Nephron progenitor cell (in vitro differentiated cells): ENCODE measurements around the gene DOCK11.

Source experiments
- DNase-seq: peaks from one replicate; pipeline ENCODE4 v3.0.0; 2021
- H3K27ac Mint-ChIP-seq: 2 replicates; pipeline ENCODE4 v1.8.0; 2021; ENCODE audit warnings: mild to moderate bottlenecking, moderate library complexity, mixed read lengths
- H3K27me3 Mint-ChIP-seq: 2 replicates; pipeline ENCODE4 v1.8.0; 2021; ENCODE audit warnings: mild to moderate bottlenecking, low read depth, mixed read lengths; ENCODE audit not compliant: poor library complexity
- H3K36me3 Mint-ChIP-seq: 2 replicates; pipeline ENCODE4 v1.8.0; 2021; ENCODE audit warnings: low read depth, mixed read lengths
- H3K4me1 Mint-ChIP-seq: 2 replicates; pipeline ENCODE4 v1.8.0; 2021; ENCODE audit warnings: mixed read lengths
- H3K4me3 Mint-ChIP-seq: 2 replicates; pipeline ENCODE4 v1.8.0; 2021; ENCODE audit warnings: mild to moderate bottlenecking, moderate library complexity, mixed read lengths
- H3K9me3 Mint-ChIP-seq: 2 replicates; pipeline ENCODE4 v1.8.0; 2021; ENCODE audit warnings: mild to moderate bottlenecking, moderate library complexity, mixed read lengths
- CTCF ChIP-seq: fragments of 200-600 bp; sonication (generic); IDR thresholded peaks from 2 replicates; pipeline ENCODE4 v1.5.0; 2021; ENCODE audit warnings: antibody characterized with exemption

Gene DOCK11

GRCh38 chrX:118717678-118718391, 222.2 kb downstream of the DOCK11 start:
- Mint-ChIP-seq H3K4me1 (peaks cover 13% of the 10 kb centered on the region), H3K4me3 (no peak overlapping the region), H3K36me3 (peaks cover 7% of the 10 kb centered on the region), H3K27ac (no peak overlapping the region), H3K9me3 (peaks cover 69% of the 10 kb centered on the region), H3K27me3 (peaks cover 6% of the 10 kb centered on the region)
- DNase-seq, result no peak
- TF ChIP-seq CTCF, result no peak

- Mint-ChIP-seq H3K4me3 (no peak overlapping the region), H3K9me3 (peaks cover 70% of the 10 kb centered on the region), H3K4me1 (peaks cover 22% of the 10 kb centered on the region), H3K27ac (no peak overlapping the region), H3K27me3 (peaks cover 6% of the 10 kb centered on the region), H3K36me3 (peaks cover 7% of the 10 kb centered on the region)
- no peak for TF ChIP-seq CTCF
- no peak for DNase-seq
These were observed 223.1 kb downstream of the DOCK11 start for GRCh38 chrX:118718737-118719136.

- no peak for DNase-seq
- H3K27me3 Mint-ChIP-seq, result peaks cover 8% of the 10 kb centered on the region
- H3K36me3 Mint-ChIP-seq, result peaks cover 7% of the 10 kb centered on the region
- H3K27ac Mint-ChIP-seq, result no peak overlapping the region
- peaks cover 36% of the 10 kb centered on the region for H3K4me1 Mint-ChIP-seq
- no peak overlapping the region for H3K4me3 Mint-ChIP-seq
- no peak for TF ChIP-seq CTCF
- H3K9me3 Mint-ChIP-seq, result peaks cover 72% of the 10 kb centered on the region
These were observed 224.6 kb downstream of the DOCK11 start for GRCh38 chrX:118720058-118720707.

- H3K4me3 Mint-ChIP-seq, result peak overlapping the region; percentile 65
- peaks cover 48% of the 10 kb centered on the region for H3K4me1 Mint-ChIP-seq
- DNase-seq, result no peak
- H3K27ac Mint-ChIP-seq, result no peak overlapping the region
- TF ChIP-seq CTCF, result no peak
- peaks cover 5% of the 10 kb centered on the region for H3K27me3 Mint-ChIP-seq
- no peaks in the 10 kb centered on the region for H3K36me3 Mint-ChIP-seq
- H3K9me3 Mint-ChIP-seq, result peaks cover 70% of the 10 kb centered on the region
These were observed 227.8 kb downstream of the DOCK11 start for GRCh38 chrX:118723376-118723775.

- Mint-ChIP-seq H3K27ac (peak overlapping the region; percentile 45), H3K4me1 (peaks cover 54% of the 10 kb centered on the region), H3K36me3 (no peaks in the 10 kb centered on the region), H3K9me3 (peaks cover 73% of the 10 kb centered on the region), H3K4me3 (no peak overlapping the region), H3K27me3 (peaks cover 5% of the 10 kb centered on the region)
- DNase-seq, result no peak
- TF ChIP-seq CTCF, result no peak
These were observed 228.8 kb downstream of the DOCK11 start for GRCh38 chrX:118724365-118724764.

- H3K9me3 Mint-ChIP-seq, result peaks cover 68% of the 10 kb centered on the region
- no peak for DNase-seq
- no peaks in the 10 kb centered on the region for H3K36me3 Mint-ChIP-seq
- H3K27me3 Mint-ChIP-seq, result peaks cover 5% of the 10 kb centered on the region
- H3K4me1 Mint-ChIP-seq, result peaks cover 58% of the 10 kb centered on the region
- H3K27ac Mint-ChIP-seq, result no peak overlapping the region
- no peak overlapping the region for H3K4me3 Mint-ChIP-seq
- TF ChIP-seq CTCF, result no peak
These were observed 229.2 kb downstream of the DOCK11 start for GRCh38 chrX:118724775-118725174.
